PC-9 (cell line): ENCODE measurements around the gene FCHSD1. TPM values are rescaled to one million over a fixed set of nuclear protein-coding genes. Genes with fewer than 3 reads are reported as not detected.

ENCODE experiments used
- BruUV-seq: library from RNA; stranded (reverse); fragments of 400-500 nt; replicated peaks from 2 replicates; lab custom pipeline; 2021; lab: Mats Ljungman, UMichigan
- CTCF ChIA-PET: fragments of 300-600 bp; sonication (Branson Sonifier 250); formaldehyde crosslinking; loops from one replicate; lab custom pipeline; 2022; ENCODE audit warnings: antibody characterized with exemption; lab: Charles Lee
- POLR2A ChIA-PET: fragments of 300-600 bp; sonication (Branson Sonifier 250); formaldehyde crosslinking; loops from one replicate; lab custom pipeline; 2022; ENCODE audit warnings: antibody characterized with exemption; ENCODE audit not compliant: unreplicated experiment; lab: Charles Lee
- DNase-seq, 2 experiments: peaks; one replicate each; pipeline versions ENCODE4 v3.0.0 to v3.0.0-alpha.2; 2015 to 2022; ENCODE audit warnings: mixed read lengths in 1 of 2
- H2AFZ ChIP-seq: fragments of 200-600 bp; sonication (generic); 2 replicates; pipeline ENCODE4 v1.8.1; 2017; ENCODE audit warnings: antibody characterized with exemption
- H3F3A ChIP-seq: fragments of 200-600 bp; sonication (generic); 2 replicates; pipeline ENCODE4 v1.8.1; 2017; ENCODE audit warnings: antibody characterized with exemption, mild to moderate bottlenecking, low read depth; ENCODE audit not compliant: insufficient read depth
- H3K27ac ChIP-seq: fragments of 200-600 bp; sonication (generic); 2 replicates; pipeline ENCODE4 v1.6.1; 2016; ENCODE audit warnings: mixed run types
- H3K27me3 ChIP-seq: fragments of 200-600 bp; sonication (generic); 2 replicates; pipeline ENCODE4 v1.6.1; 2016; ENCODE audit warnings: low read depth, mixed run types; ENCODE audit not compliant: insufficient read depth
- H3K36me3 ChIP-seq: fragments of 200-600 bp; sonication (generic); 2 replicates; pipeline ENCODE4 v1.6.1; 2016; ENCODE audit warnings: low read depth, mixed run types
- H3K4me1 ChIP-seq: fragments of 200-600 bp; sonication (generic); replicated peaks from 2 replicates; pipeline ENCODE4 v1.6.1; 2016; ENCODE audit warnings: mixed run types; ENCODE audit not compliant: insufficient read depth
- H3K4me2 ChIP-seq: fragments of 200-600 bp; sonication (generic); 2 replicates; pipeline ENCODE4 v1.6.1; 2017; ENCODE audit warnings: mixed run types
- H3K4me3 ChIP-seq: fragments of 200-600 bp; sonication (generic); 2 replicates; pipeline ENCODE4 v1.6.1; 2016; ENCODE audit warnings: mixed run types
- H3K79me2 ChIP-seq: fragments of 200-600 bp; sonication (generic); 2 replicates; pipeline ENCODE4 v1.6.1; 2017; ENCODE audit warnings: low read depth, mixed run types
- H3K9me2 ChIP-seq: fragments of 200-600 bp; sonication (generic); 2 replicates; pipeline ENCODE4 v1.8.1; 2017; ENCODE audit warnings: mild to moderate bottlenecking; ENCODE audit not compliant: insufficient read depth
- H3K9me3 ChIP-seq: fragments of 200-600 bp; sonication (generic); 2 replicates; pipeline ENCODE4 v1.8.1; 2016; ENCODE audit warnings: low read depth; ENCODE audit not compliant: insufficient read depth
- H4K20me1 ChIP-seq: fragments of 200-600 bp; sonication (generic); 2 replicates; pipeline ENCODE4 v1.8.1; 2017; ENCODE audit not compliant: insufficient read depth
- EZH2 ChIP-seq: fragments of 200-600 bp; sonication (generic); IDR thresholded peaks from 2 replicates; pipeline ENCODE4 v1.8.0; 2017; ENCODE audit warnings: antibody characterized with exemption, low read depth
- intact Hi-C: fragments of 100-400 bp; cut with micrococcal nuclease; formaldehyde crosslinking; loops from one replicate; pipeline ENCODE4 v1.10.0; 2022; ENCODE audit not compliant: unreplicated experiment
- total RNA-seq: library from RNA; stranded (reverse); gene quantifications from 2 replicates; pipeline ENCODE4 v1.2.3, GENCODE V29; 2021
- TF ChIP-seq, protein P1 (sequence below): fragments of 200-600 bp; sonication (generic); conservative IDR thresholded peaks from 2 replicates; pipeline ENCODE4 v1.6.1; 2017; ENCODE audit warnings: mixed run types, antibody characterized with exemption, mild to moderate bottlenecking, moderate library complexity

Gene FCHSD1
- total RNA-seq, 1 experiment from 2014 or later, result 36.4 TPM

DNA sequence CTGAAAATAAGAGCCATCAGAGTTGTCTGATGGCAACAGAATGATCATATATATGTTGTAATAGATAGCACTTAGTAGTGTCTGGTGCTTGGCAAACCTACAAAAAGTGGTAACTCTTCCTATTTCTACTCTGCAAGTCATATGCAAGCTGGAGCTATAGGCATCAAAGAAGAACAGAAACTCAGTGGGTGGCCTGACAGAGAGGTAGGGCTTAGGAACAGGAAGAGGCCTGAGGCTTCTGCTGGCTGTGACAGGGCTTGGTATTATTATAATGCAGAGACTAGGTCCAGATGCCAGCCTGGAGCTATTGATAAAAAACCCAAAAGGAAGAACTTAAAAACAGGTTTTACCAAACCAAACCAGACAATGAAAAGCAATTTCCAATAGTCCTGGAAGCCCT lies 28.0 kb downstream of the FCHSD1 start:
- no peaks in the 10 kb centered on the region for H3K9me3 ChIP-seq
- no peaks in the 10 kb centered on the region for H3K27me3 ChIP-seq
- no peak overlapping the region for H3K4me3 ChIP-seq
- BruUV-seq, result no TSS peak
- H3K4me1 ChIP-seq, result no peaks in the 10 kb centered on the region
- peaks cover 27% of the 10 kb centered on the region; the same call in 1 of the 2 replicates for H3F3A ChIP-seq
- H3K9me2 ChIP-seq, result no peaks in the 10 kb centered on the region
- ChIA-PET CTCF (no interaction called here), POLR2A (no interaction called here)
- H3K4me2 ChIP-seq, result no peak overlapping the region
- H3K27ac ChIP-seq, result no peak overlapping the region
- intact Hi-C loops, result no loop called here
- H3K36me3 ChIP-seq, result peaks cover 10% of the 10 kb centered on the region
- no peak for DNase-seq
- H2AFZ ChIP-seq, result no peak overlapping the region
- H4K20me1 ChIP-seq, result no peaks in the 10 kb centered on the region
- no peaks in the 10 kb centered on the region for H3K79me2 ChIP-seq
- TF ChIP-seq EZH2, result no peak
- TF ChIP-seq, protein P1, sequence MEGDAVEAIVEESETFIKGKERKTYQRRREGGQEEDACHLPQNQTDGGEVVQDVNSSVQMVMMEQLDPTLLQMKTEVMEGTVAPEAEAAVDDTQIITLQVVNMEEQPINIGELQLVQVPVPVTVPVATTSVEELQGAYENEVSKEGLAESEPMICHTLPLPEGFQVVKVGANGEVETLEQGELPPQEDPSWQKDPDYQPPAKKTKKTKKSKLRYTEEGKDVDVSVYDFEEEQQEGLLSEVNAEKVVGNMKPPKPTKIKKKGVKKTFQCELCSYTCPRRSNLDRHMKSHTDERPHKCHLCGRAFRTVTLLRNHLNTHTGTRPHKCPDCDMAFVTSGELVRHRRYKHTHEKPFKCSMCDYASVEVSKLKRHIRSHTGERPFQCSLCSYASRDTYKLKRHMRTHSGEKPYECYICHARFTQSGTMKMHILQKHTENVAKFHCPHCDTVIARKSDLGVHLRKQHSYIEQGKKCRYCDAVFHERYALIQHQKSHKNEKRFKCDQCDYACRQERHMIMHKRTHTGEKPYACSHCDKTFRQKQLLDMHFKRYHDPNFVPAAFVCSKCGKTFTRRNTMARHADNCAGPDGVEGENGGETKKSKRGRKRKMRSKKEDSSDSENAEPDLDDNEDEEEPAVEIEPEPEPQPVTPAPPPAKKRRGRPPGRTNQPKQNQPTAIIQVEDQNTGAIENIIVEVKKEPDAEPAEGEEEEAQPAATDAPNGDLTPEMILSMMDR, result no peak

DNA sequence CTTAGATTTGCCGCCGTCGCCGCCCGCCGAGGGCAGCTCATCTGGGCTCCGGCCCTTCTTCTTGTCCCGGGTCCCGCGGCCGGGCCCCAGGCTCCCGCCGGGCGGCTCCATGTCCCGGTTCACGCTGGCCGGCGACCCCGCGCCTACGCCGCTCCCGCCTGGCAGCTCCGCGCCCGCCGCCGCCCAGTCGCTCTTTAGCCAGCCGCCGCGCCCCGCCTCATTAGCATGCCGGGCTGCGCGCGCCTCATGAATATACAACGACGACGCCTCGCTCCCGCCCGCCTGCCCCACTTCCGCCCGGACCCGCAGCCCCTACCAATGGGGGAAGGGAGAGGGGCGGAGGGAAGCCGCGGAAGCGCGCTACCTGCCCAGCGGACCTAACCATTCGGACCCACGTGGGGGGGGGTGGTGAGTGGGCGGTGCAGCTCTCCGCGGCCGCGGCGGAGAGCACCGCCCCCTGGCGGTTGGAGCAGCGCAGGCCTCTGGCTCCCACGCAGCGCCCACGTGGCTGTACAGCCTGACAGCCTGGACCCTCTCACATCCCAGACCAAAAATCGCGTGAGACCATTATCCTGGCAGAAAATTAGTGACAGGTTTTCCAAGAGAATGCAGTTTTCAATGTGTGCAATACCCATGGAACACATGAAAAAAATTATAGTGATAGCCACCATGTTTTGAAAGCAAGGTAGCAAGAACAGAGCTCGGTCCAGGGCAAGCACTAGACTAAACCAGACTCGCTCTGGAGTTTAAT lies 32.2 kb downstream of the FCHSD1 start, which contains the start of gene DIAPH1:
DIAPH1 (minus strand) TSS at position 197 of the 751 bp plus-strand sequence; CDS start at position 111, 86 bp downstream.
- peak within 1 kb of the TSS; percentile 75 for H2AFZ ChIP-seq
- H3K4me1 ChIP-seq, result peaks cover 18% of the 10 kb centered on the region
- H3K4me2 ChIP-seq, result peak within 1 kb of the TSS; percentile 91
- H3K9me2 ChIP-seq, result no peaks in the 10 kb centered on the region
- peak; percentile 88 to 96 for DNase-seq
- H3K27ac ChIP-seq, result peak within 1 kb of the TSS; percentile 77
- no peaks in the 10 kb centered on the region for H3K27me3 ChIP-seq
- no peaks in the 10 kb centered on the region for H3K9me3 ChIP-seq
- H3K79me2 ChIP-seq, result peaks cover 39% of the 10 kb centered on the region
- intact Hi-C loops, result loop anchor here (1.0 to 2.0 kb wide), 4 partner anchors 15 to 614 kb away; partner anchors contain the start of genes HDAC3 and RELL2
- H4K20me1 ChIP-seq, result peaks cover 27% of the 10 kb centered on the region
- POLR2A ChIA-PET, result interaction anchor here (0.6 to 0.7 kb wide), 2 partner anchors 17 to 305 kb away, joined by 4 to 7 read pairs; partner anchors contain the start of genes DELE1, HDAC3 and RELL2
- peaks cover 43% of the 10 kb centered on the region for H3F3A ChIP-seq
- TF ChIP-seq, protein P1, result peak; percentile 92
- no peak for TF ChIP-seq EZH2
- H3K4me3 ChIP-seq, result peak within 1 kb of the TSS; percentile 85
- BruUV-seq, result no TSS peak
- peaks cover 10% of the 10 kb centered on the region; the same call in 1 of the 2 replicates for H3K36me3 ChIP-seq
- CTCF ChIA-PET, result interaction anchor here (0.5 to 2.2 kb wide), 9 partner anchors 15 to 1055 kb away, joined by 3 to 32 read pairs (median 5); partner anchors contain the start of gene FCHSD1

DNA sequence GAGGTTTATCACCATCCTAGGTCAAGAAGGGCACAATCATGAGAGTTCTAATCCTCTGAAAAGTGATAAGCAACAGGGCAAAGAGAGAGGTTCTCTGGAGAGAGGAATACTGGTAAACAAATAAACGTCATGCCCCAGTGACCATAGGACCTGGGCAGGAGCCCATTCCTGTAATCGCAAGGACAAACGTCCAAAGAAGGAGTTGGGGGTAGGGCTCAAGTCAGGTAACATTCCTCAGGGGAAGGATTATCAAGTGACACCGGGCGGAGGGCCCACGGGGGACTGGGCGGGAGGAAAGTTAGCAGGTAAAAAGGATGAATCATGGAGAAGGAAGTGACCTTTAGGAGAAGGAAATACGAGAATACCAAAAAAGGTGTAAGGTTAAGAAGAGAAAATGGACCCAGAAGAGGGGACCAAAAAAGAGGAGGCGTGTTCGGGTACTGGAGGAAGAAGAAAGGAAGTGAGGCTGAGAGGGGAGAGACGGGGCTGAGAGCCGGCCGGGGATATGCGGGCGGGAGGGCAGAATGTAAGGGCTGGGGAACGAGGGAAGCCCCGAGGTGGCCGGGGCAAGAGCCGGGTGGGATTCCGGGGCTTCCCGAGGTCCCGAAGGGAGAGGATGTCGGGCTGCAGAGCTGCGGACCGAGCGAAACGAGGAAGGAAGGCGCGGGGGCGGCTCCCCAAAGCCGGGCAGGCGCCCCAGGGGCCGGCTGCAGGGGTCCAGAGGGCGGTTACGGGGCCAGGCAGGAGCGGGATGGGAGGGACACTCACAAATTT lies 33.0 kb downstream of the FCHSD1 start:
- H3K79me2 ChIP-seq, result peaks cover 47% of the 10 kb centered on the region
- peak overlapping the region; percentile 77 for H3K27ac ChIP-seq
- peaks cover 14% of the 10 kb centered on the region for H3K36me3 ChIP-seq
- H3K9me3 ChIP-seq, result no peaks in the 10 kb centered on the region
- ChIA-PET CTCF (interaction anchor here (0.5 to 2.2 kb wide), 11 partner anchors 14 to 1901 kb away, joined by 3 to 32 read pairs (median 4); no protein-coding TSS in a partner anchor), POLR2A (interaction anchor here (0.6 to 0.7 kb wide), 3 partner anchors 18 to 306 kb away, joined by 4 to 7 read pairs (median 6); partner anchors contain the start of genes DELE1, HDAC3 and RELL2)
- H3K9me2 ChIP-seq, result no peaks in the 10 kb centered on the region
- H3K4me2 ChIP-seq, result peak overlapping the region; percentile 91
- peak overlapping the region; percentile 85 for H3K4me3 ChIP-seq
- DNase-seq, result peak; percentile 80 to 83
- TF ChIP-seq, protein P1, result no peak
- no peak for TF ChIP-seq EZH2
- H3K27me3 ChIP-seq, result no peaks in the 10 kb centered on the region
- peaks cover 18% of the 10 kb centered on the region for H3K4me1 ChIP-seq
- no TSS peak for BruUV-seq
- H2AFZ ChIP-seq, result peak overlapping the region; percentile 75
- H3F3A ChIP-seq, result peaks cover 43% of the 10 kb centered on the region
- intact Hi-C loops, result loop anchor here (2.0 kb wide), 1 partner anchor 613 kb away; no protein-coding TSS in a partner anchor
- H4K20me1 ChIP-seq, result peaks cover 35% of the 10 kb centered on the region
